ENCODE data around the gene GPR4.

GPR4 gene

GRCh38 chr19:45600340-45600885 is 1.6 kb downstream of the GPR4 start:
- no peak for TF ChIP-seq FOXM1 (IDR thresholded peaks at IDR 0.05; ENCODE audit: borderline replicate concordance, low read depth)
- no peak for TF ChIP-seq CEBPB (IDR thresholded peaks at IDR 0.05)
- no peak for TF ChIP-seq TCF12 (IDR thresholded peaks at IDR 0.05; ENCODE audit: low read depth)
- no peak for TF ChIP-seq CREB1 (IDR thresholded peaks at IDR 0.05; ENCODE audit: low read depth)
- TF ChIP-seq NFIC (IDR thresholded peaks at IDR 0.05): no peak
- no peak for TF ChIP-seq EP300 (IDR thresholded peaks at IDR 0.05; ENCODE audit: borderline replicate concordance)
- TF ChIP-seq USF1 (IDR thresholded peaks at IDR 0.05): no peak
- TF ChIP-seq, protein P1, sequence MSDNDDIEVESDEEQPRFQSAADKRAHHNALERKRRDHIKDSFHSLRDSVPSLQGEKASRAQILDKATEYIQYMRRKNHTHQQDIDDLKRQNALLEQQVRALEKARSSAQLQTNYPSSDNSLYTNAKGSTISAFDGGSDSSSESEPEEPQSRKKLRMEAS (IDR thresholded peaks at IDR 0.05): no peak
- TF ChIP-seq EGR1 (IDR thresholded peaks at IDR 0.05): no peak

GRCh38 chr19:45599286-45599685 is 2.7 kb downstream of the GPR4 start:
- no peak for TF ChIP-seq FOXM1 (IDR thresholded peaks at IDR 0.05; ENCODE audit: borderline replicate concordance, low read depth)
- TF ChIP-seq YY1 (IDR thresholded peaks at IDR 0.05; ENCODE audit: low read depth): no peak
- TF ChIP-seq ZBTB7A (IDR thresholded peaks at IDR 0.05; ENCODE audit: low read depth): no peak
- TF ChIP-seq, protein P1 (IDR thresholded peaks at IDR 0.05): no peak
- no peak for TF ChIP-seq USF1 (IDR thresholded peaks at IDR 0.05)
- no peak for TF ChIP-seq TEAD4 (IDR thresholded peaks at IDR 0.05)
- no peak for TF ChIP-seq RAD21 (IDR thresholded peaks at IDR 0.05; ENCODE audit: low read depth)
- TF ChIP-seq NFIC (IDR thresholded peaks at IDR 0.05): no peak
- TF ChIP-seq CEBPB (IDR thresholded peaks at IDR 0.05): no peak
- no peak for TF ChIP-seq EGR1 (IDR thresholded peaks at IDR 0.05)
- TF ChIP-seq TCF12 (IDR thresholded peaks at IDR 0.05; ENCODE audit: low read depth): no peak
- TF ChIP-seq CREB1 (IDR thresholded peaks at IDR 0.05; ENCODE audit: low read depth): no peak
- TF ChIP-seq TAF1 (IDR thresholded peaks at IDR 0.05; ENCODE audit: low read depth): no peak
- no peak for TF ChIP-seq EP300 (IDR thresholded peaks at IDR 0.05; ENCODE audit: borderline replicate concordance)

DNA sequence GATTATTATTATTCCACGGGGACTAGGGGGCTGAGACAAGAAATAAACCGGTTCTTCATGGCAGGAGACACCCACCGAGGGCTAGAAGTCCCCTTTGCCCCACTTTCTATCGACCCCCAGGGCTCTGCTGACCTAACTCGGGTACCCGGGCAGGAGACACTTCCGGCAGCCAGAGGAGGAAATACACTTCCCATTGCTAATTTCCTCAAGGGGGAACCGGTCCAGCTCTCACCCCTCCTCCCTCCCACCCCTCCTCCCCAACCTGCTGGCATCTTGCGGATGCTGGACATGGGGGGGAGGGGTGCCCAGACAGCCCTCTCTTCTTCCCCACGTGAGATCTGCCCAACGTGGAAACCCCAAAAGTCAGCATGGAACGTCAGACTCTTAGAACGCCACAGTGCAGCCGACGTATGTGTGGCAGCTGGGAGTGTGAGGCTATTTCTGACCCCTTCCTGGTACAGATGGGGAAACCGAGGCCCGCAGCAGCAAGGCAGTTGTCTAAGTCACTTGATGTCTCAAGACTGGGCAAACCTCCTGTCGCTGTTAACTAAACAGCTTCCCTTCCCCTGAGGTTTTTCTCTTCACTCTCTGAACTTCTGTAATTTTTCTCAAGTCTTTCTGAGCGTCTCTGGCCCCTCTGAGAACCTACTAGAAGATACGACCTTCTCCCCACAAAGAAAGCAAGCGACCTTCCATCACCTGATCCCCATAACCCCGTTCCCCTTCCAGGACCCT is 3.6 kb downstream of the GPR4 start:
- TF ChIP-seq ZBTB7A (IDR thresholded peaks at IDR 0.05; ENCODE audit: low read depth): no peak
- TF ChIP-seq CEBPB (IDR thresholded peaks at IDR 0.05): no peak
- TF ChIP-seq USF1 (IDR thresholded peaks at IDR 0.05): no peak
- no peak for TF ChIP-seq TAF1 (IDR thresholded peaks at IDR 0.05; ENCODE audit: low read depth)
- TF ChIP-seq CREB1 (IDR thresholded peaks at IDR 0.05; ENCODE audit: low read depth): no peak
- TF ChIP-seq EP300 (IDR thresholded peaks at IDR 0.05; ENCODE audit: borderline replicate concordance): no peak
- no peak for TF ChIP-seq EGR1 (IDR thresholded peaks at IDR 0.05)
- TF ChIP-seq REST (IDR thresholded peaks at IDR 0.05; ENCODE audit: low read depth): no peak
- TF ChIP-seq, protein P1 (IDR thresholded peaks at IDR 0.05): no peak
- no peak for TF ChIP-seq NFIC (IDR thresholded peaks at IDR 0.05)
- TF ChIP-seq TEAD4 (IDR thresholded peaks at IDR 0.05): no peak
- no peak for TF ChIP-seq YY1 (IDR thresholded peaks at IDR 0.05; ENCODE audit: low read depth)
- TF ChIP-seq FOXM1 (IDR thresholded peaks at IDR 0.05; ENCODE audit: borderline replicate concordance, low read depth): no peak
- TF ChIP-seq TCF12 (IDR thresholded peaks at IDR 0.05; ENCODE audit: low read depth): no peak
- no peak for TF ChIP-seq RAD21 (IDR thresholded peaks at IDR 0.05; ENCODE audit: low read depth)

- TF ChIP-seq, protein P1 (IDR thresholded peaks at IDR 0.05): no peak
- TF ChIP-seq TCF12 (IDR thresholded peaks at IDR 0.05; ENCODE audit: low read depth) (no peak), EP300 (IDR thresholded peaks at IDR 0.05; ENCODE audit: borderline replicate concordance) (no peak), YY1 (IDR thresholded peaks at IDR 0.05; ENCODE audit: low read depth) (no peak)
Measured at GRCh38 chr19:45597425-45598111, 4.4 kb downstream of the GPR4 start.

- TF ChIP-seq NFIC (IDR thresholded peaks at IDR 0.05): no peak
- TF ChIP-seq RAD21 (IDR thresholded peaks at IDR 0.05; ENCODE audit: low read depth): no peak
- no peak for TF ChIP-seq TAF1 (IDR thresholded peaks at IDR 0.05; ENCODE audit: low read depth)
- TF ChIP-seq ZBTB7A (IDR thresholded peaks at IDR 0.05; ENCODE audit: low read depth): no peak
- no peak for TF ChIP-seq CEBPB (IDR thresholded peaks at IDR 0.05)
- no peak for TF ChIP-seq REST (IDR thresholded peaks at IDR 0.05; ENCODE audit: low read depth)
- TF ChIP-seq, protein P1 (IDR thresholded peaks at IDR 0.05): no peak
- TF ChIP-seq CREB1 (IDR thresholded peaks at IDR 0.05; ENCODE audit: low read depth): no peak
- TF ChIP-seq TCF12 (IDR thresholded peaks at IDR 0.05; ENCODE audit: low read depth): no peak
Measured at GRCh38 chr19:45595814-45596213, 6.2 kb downstream of the GPR4 start.
